ENCODE measurements around the gene MEI4. TPM values are rescaled to one million over a fixed set of nuclear protein-coding genes. Genes with fewer than 3 reads are reported as not detected.

The MEI4 gene
- total RNA-seq: not detected

- Mint-ChIP-seq H3K36me3 (no peaks in the 10 kb centered on the region), H3K4me3 (no peak within 1 kb of the TSS), H3K27me3 (peaks cover 15% of the 10 kb centered on the region), H3K27ac (no peak within 1 kb of the TSS), H3K9me3 (no peaks in the 10 kb centered on the region), H3K4me1 (ENCODE audit: low read depth) (no peaks in the 10 kb centered on the region)
- DNase-seq: no peak
- POLR2A ChIA-PET: no interaction called here
- intact Hi-C loops (cut with micrococcal nuclease): no loop called here
- CTCF ChIA-PET: no interaction called here
These were observed at the start of gene MEI4 for GRCh38 chr6:77652739-77653138. TSS of gene MEI4 (plus strand) at chr6:77653039. CDS start at chr6:77690672, 37,633 bp downstream.

- Mint-ChIP-seq H3K9me3 (peaks cover 4% of the 10 kb centered on the region), H3K27me3 (no peaks in the 10 kb centered on the region), H3K27ac (no peak overlapping the region), H3K4me3 (no peak overlapping the region), H3K4me1 (ENCODE audit: low read depth) (no peaks in the 10 kb centered on the region), H3K36me3 (no peaks in the 10 kb centered on the region)
- intact Hi-C loops (cut with micrococcal nuclease): no loop called here
- no peak for DNase-seq
- ChIA-PET POLR2A (no interaction called here), CTCF (no interaction called here)
These were observed 48.4 kb upstream of the MEI4 start for GRCh38 chr6:77604476-77604875.

- Mint-ChIP-seq H3K36me3 (no peaks in the 10 kb centered on the region), H3K4me1 (ENCODE audit: low read depth) (no peaks in the 10 kb centered on the region), H3K9me3 (peaks cover 4% of the 10 kb centered on the region), H3K4me3 (no peak overlapping the region), H3K27me3 (no peaks in the 10 kb centered on the region), H3K27ac (no peak overlapping the region)
- ChIA-PET CTCF (interaction anchor here (0.5 kb wide), 1 partner anchor 50 kb away, joined by 3 read pairs; no protein-coding TSS in a partner anchor), POLR2A (no interaction called here)
- intact Hi-C loops (cut with micrococcal nuclease): no loop called here
- DNase-seq: no peak
These were observed 45.8 kb upstream of the MEI4 start for GRCh38 chr6:77607004-77607403.

- Mint-ChIP-seq H3K4me3 (no peak overlapping the region), H3K9me3 (peaks cover 4% of the 10 kb centered on the region), H3K36me3 (no peaks in the 10 kb centered on the region), H3K4me1 (ENCODE audit: low read depth) (no peaks in the 10 kb centered on the region), H3K27ac (no peak overlapping the region), H3K27me3 (no peaks in the 10 kb centered on the region)
- intact Hi-C loops (cut with micrococcal nuclease): no loop called here
- DNase-seq: no peak
- ChIA-PET POLR2A (no interaction called here), CTCF (no interaction called here)
These were observed 43.7 kb upstream of the MEI4 start for GRCh38 chr6:77609106-77609505.

GRCh38 chr6:77619114-77619513 lies 33.7 kb upstream of the MEI4 start:
- Mint-ChIP-seq H3K4me1 (ENCODE audit: low read depth) (no peaks in the 10 kb centered on the region), H3K27ac (no peak overlapping the region), H3K9me3 (peaks cover 16% of the 10 kb centered on the region), H3K27me3 (no peaks in the 10 kb centered on the region), H3K4me3 (no peak overlapping the region), H3K36me3 (no peaks in the 10 kb centered on the region)
- POLR2A ChIA-PET: no interaction called here
- DNase-seq: no peak
- CTCF ChIA-PET: interaction anchor here (0.6 kb wide), 1 partner anchor 747 kb away, joined by 3 read pairs; no protein-coding TSS in a partner anchor
- intact Hi-C loops (cut with micrococcal nuclease): no loop called here

GRCh38 chr6:77620278-77620882 lies 32.5 kb upstream of the MEI4 start:
- no peaks in the 10 kb centered on the region for H3K4me1 Mint-ChIP-seq (ENCODE audit: low read depth)
- H3K27ac Mint-ChIP-seq: no peak overlapping the region
- ChIA-PET CTCF (interaction anchor here (0.6 to 0.8 kb wide), 3 partner anchors 35 to 1306 kb away, joined by 3 read pairs; no protein-coding TSS in a partner anchor), POLR2A (no interaction called here)
- H3K4me3 Mint-ChIP-seq: no peak overlapping the region
- H3K36me3 Mint-ChIP-seq: no peaks in the 10 kb centered on the region
- intact Hi-C loops (cut with micrococcal nuclease): no loop called here
- H3K9me3 Mint-ChIP-seq: peaks cover 12% of the 10 kb centered on the region
- DNase-seq: no peak
- no peaks in the 10 kb centered on the region for H3K27me3 Mint-ChIP-seq

- Mint-ChIP-seq H3K36me3 (no peaks in the 10 kb centered on the region), H3K9me3 (peaks cover 5% of the 10 kb centered on the region), H3K4me3 (no peak overlapping the region), H3K27me3 (no peaks in the 10 kb centered on the region), H3K4me1 (ENCODE audit: low read depth) (no peaks in the 10 kb centered on the region), H3K27ac (no peak overlapping the region)
- no peak for DNase-seq
- ChIA-PET CTCF (no interaction called here), POLR2A (no interaction called here)
- intact Hi-C loops (cut with micrococcal nuclease): no loop called here
These were observed 28.3 kb upstream of the MEI4 start for GRCh38 chr6:77624515-77624914.

- no peak for DNase-seq
- ChIA-PET CTCF (no interaction called here), POLR2A (no interaction called here)
- Mint-ChIP-seq H3K27ac (no peak overlapping the region), H3K27me3 (no peaks in the 10 kb centered on the region), H3K9me3 (peaks cover 5% of the 10 kb centered on the region), H3K36me3 (no peaks in the 10 kb centered on the region), H3K4me1 (ENCODE audit: low read depth) (no peaks in the 10 kb centered on the region), H3K4me3 (no peak overlapping the region)
- intact Hi-C loops (cut with micrococcal nuclease): no loop called here
These were observed 26.4 kb upstream of the MEI4 start for GRCh38 chr6:77626426-77626825.

GRCh38 chr6:77630014-77630413 lies 22.8 kb upstream of the MEI4 start:
- Mint-ChIP-seq H3K4me3 (no peak overlapping the region), H3K36me3 (no peaks in the 10 kb centered on the region), H3K9me3 (peaks cover 5% of the 10 kb centered on the region), H3K27ac (no peak overlapping the region), H3K27me3 (no peaks in the 10 kb centered on the region), H3K4me1 (ENCODE audit: low read depth) (no peaks in the 10 kb centered on the region)
- intact Hi-C loops (cut with micrococcal nuclease): no loop called here
- POLR2A ChIA-PET: no interaction called here
- CTCF ChIA-PET: no interaction called here
- DNase-seq: no peak

GRCh38 chr6:77633471-77633870 lies 19.4 kb upstream of the MEI4 start:
- Mint-ChIP-seq H3K27ac (no peak overlapping the region), H3K4me3 (no peak overlapping the region), H3K9me3 (peaks cover 5% of the 10 kb centered on the region), H3K27me3 (no peaks in the 10 kb centered on the region), H3K36me3 (no peaks in the 10 kb centered on the region), H3K4me1 (ENCODE audit: low read depth) (no peaks in the 10 kb centered on the region)
- POLR2A ChIA-PET: no interaction called here
- intact Hi-C loops (cut with micrococcal nuclease): no loop called here
- CTCF ChIA-PET: no interaction called here
- DNase-seq: no peak

- Mint-ChIP-seq H3K27ac (no peak overlapping the region), H3K36me3 (no peaks in the 10 kb centered on the region), H3K27me3 (no peaks in the 10 kb centered on the region), H3K9me3 (peaks cover 1% of the 10 kb centered on the region), H3K4me3 (no peak overlapping the region), H3K4me1 (ENCODE audit: low read depth) (no peaks in the 10 kb centered on the region)
- no peak for DNase-seq
- POLR2A ChIA-PET: no interaction called here
- CTCF ChIA-PET: no interaction called here
- intact Hi-C loops (cut with micrococcal nuclease): no loop called here
These were observed 18.7 kb upstream of the MEI4 start for GRCh38 chr6:77633993-77634715.

- Mint-ChIP-seq H3K27ac (no peak overlapping the region), H3K36me3 (no peaks in the 10 kb centered on the region), H3K4me3 (no peak overlapping the region), H3K27me3 (no peaks in the 10 kb centered on the region), H3K9me3 (no peaks in the 10 kb centered on the region), H3K4me1 (ENCODE audit: low read depth) (no peaks in the 10 kb centered on the region)
- intact Hi-C loops (cut with micrococcal nuclease): no loop called here
- DNase-seq: no peak
- ChIA-PET CTCF (no interaction called here), POLR2A (no interaction called here)
These were observed 14.6 kb upstream of the MEI4 start for GRCh38 chr6:77638129-77638830.

Measured in activated CD4-positive, alpha-beta memory T cell treated with anti-CD3 and anti-CD28 coated beads for 36 hours (primary cell).